Adipocyte (in vitro differentiated cells): ENCODE measurements around the gene SERPINB12.
A peak's percentile ranks its signal among the peaks of the same experiment; 100 is the strongest.

ENCODE experiments used
- DNase-seq: peaks from one replicate; pipeline ENCODE4 v3.0.0-alpha.2; 2015; ENCODE audit warnings: low read depth
- H3K27me3 ChIP-seq: replicated peaks from 2 replicates; pipeline ENCODE4 v1.7.0; 2013; ENCODE audit warnings: mild to moderate bottlenecking, low read length, moderate library complexity; ENCODE audit not compliant: control insufficient read depth, insufficient read depth
- H3K36me3 ChIP-seq: 2 replicates; pipeline ENCODE4 v1.7.0; 2013; ENCODE audit warnings: low read length, mild to moderate bottlenecking, moderate library complexity; ENCODE audit not compliant: control insufficient read depth, insufficient read depth, severe bottlenecking
- H3K4me1 ChIP-seq: 2 replicates; pipeline ENCODE4 v1.7.0; 2013; ENCODE audit warnings: mild to moderate bottlenecking, low read length, moderate library complexity; ENCODE audit not compliant: control insufficient read depth, insufficient read depth
- H3K4me3 ChIP-seq: 2 replicates; pipeline ENCODE4 v1.7.0; 2013; ENCODE audit warnings: mild to moderate bottlenecking, low read length, moderate library complexity
- H3K9ac ChIP-seq: 2 replicates; pipeline ENCODE4 v1.7.0; 2013; ENCODE audit warnings: mild to moderate bottlenecking, low read length, moderate library complexity
- H3K9me3 ChIP-seq: 2 replicates; pipeline ENCODE4 v1.7.0; 2013; ENCODE audit warnings: mild to moderate bottlenecking, low read length, moderate library complexity; ENCODE audit not compliant: control insufficient read depth

The SERPINB12 gene

GRCh38 chr18:63542069-63542468 is at the start of gene SERPINB12:
SERPINB12 (plus strand) TSS chr18:63542369; CDS start chr18:63556160, 13,791 bp downstream.
- H3K9me3 ChIP-seq, result no peaks in the 10 kb centered on the region
- no peak within 1 kb of the TSS for H3K4me3 ChIP-seq
- H3K36me3 ChIP-seq, result no peaks in the 10 kb centered on the region
- H3K4me1 ChIP-seq, result peaks cover 31% of the 10 kb centered on the region
- no peak for DNase-seq
- no peak within 1 kb of the TSS for H3K9ac ChIP-seq
- no peaks in the 10 kb centered on the region for H3K27me3 ChIP-seq

- peaks cover 3% of the 10 kb centered on the region for H3K27me3 ChIP-seq
- H3K4me3 ChIP-seq, result no peak overlapping the region
- DNase-seq, result peak; percentile 50
- no peak overlapping the region for H3K9ac ChIP-seq
- peaks cover 3% of the 10 kb centered on the region for H3K4me1 ChIP-seq
- H3K36me3 ChIP-seq, result no peaks in the 10 kb centered on the region
- H3K9me3 ChIP-seq, result no peaks in the 10 kb centered on the region
Measured at GRCh38 chr18:63492851-63493250, 49.3 kb upstream of the SERPINB12 start.

GRCh38 chr18:63495675-63496074 is 46.5 kb upstream of the SERPINB12 start:
- no peak for DNase-seq
- no peaks in the 10 kb centered on the region for H3K9me3 ChIP-seq
- H3K9ac ChIP-seq, result no peak overlapping the region
- H3K36me3 ChIP-seq, result no peaks in the 10 kb centered on the region
- peaks cover 3% of the 10 kb centered on the region for H3K27me3 ChIP-seq
- no peak overlapping the region for H3K4me3 ChIP-seq
- no peaks in the 10 kb centered on the region for H3K4me1 ChIP-seq

GRCh38 chr18:63505566-63506335 is 36.4 kb upstream of the SERPINB12 start:
- peaks cover 5% of the 10 kb centered on the region for H3K4me1 ChIP-seq
- no peaks in the 10 kb centered on the region for H3K9me3 ChIP-seq
- DNase-seq, result peak; percentile 66
- H3K4me3 ChIP-seq, result no peak overlapping the region
- H3K27me3 ChIP-seq, result peaks cover 14% of the 10 kb centered on the region
- H3K36me3 ChIP-seq, result no peaks in the 10 kb centered on the region
- no peak overlapping the region for H3K9ac ChIP-seq

GRCh38 chr18:63506336-63506646 is 35.9 kb upstream of the SERPINB12 start:
- H3K4me3 ChIP-seq, result no peak overlapping the region
- no peaks in the 10 kb centered on the region for H3K36me3 ChIP-seq
- no peak overlapping the region for H3K9ac ChIP-seq

GRCh38 chr18:63508596-63508995 is 33.6 kb upstream of the SERPINB12 start:
- peaks cover 14% of the 10 kb centered on the region for H3K27me3 ChIP-seq
- H3K9ac ChIP-seq, result no peak overlapping the region
- no peaks in the 10 kb centered on the region for H3K36me3 ChIP-seq
- H3K9me3 ChIP-seq, result no peaks in the 10 kb centered on the region
- peak; percentile 47 for DNase-seq
- H3K4me3 ChIP-seq, result no peak overlapping the region
- peaks cover 5% of the 10 kb centered on the region for H3K4me1 ChIP-seq

More at GRCh38 chr18:63506336-63506646, 35.9 kb upstream of the SERPINB12 start:
- H3K4me1 ChIP-seq, result peaks cover 5% of the 10 kb centered on the region
- no peak for DNase-seq
- peaks cover 16% of the 10 kb centered on the region for H3K27me3 ChIP-seq
- no peaks in the 10 kb centered on the region for H3K9me3 ChIP-seq

- Histone ChIP-seq H3K4me3 (no peak overlapping the region), H3K36me3 (no peaks in the 10 kb centered on the region), H3K9me3 (no peaks in the 10 kb centered on the region), H3K9ac (no peak overlapping the region), H3K27me3 (peaks cover 6% of the 10 kb centered on the region), H3K4me1 (peaks cover 5% of the 10 kb centered on the region)
- peak; percentile 81 for DNase-seq
Measured at GRCh38 chr18:63511285-63511684, 30.9 kb upstream of the SERPINB12 start.

- H3K4me1 ChIP-seq, result no peaks in the 10 kb centered on the region
- no peak overlapping the region for H3K9ac ChIP-seq
- H3K27me3 ChIP-seq, result peaks cover 6% of the 10 kb centered on the region
- no peak overlapping the region for H3K4me3 ChIP-seq
- H3K9me3 ChIP-seq, result no peaks in the 10 kb centered on the region
- no peaks in the 10 kb centered on the region for H3K36me3 ChIP-seq
- no peak for DNase-seq
Measured at GRCh38 chr18:63514326-63514725, 27.8 kb upstream of the SERPINB12 start.

- Histone ChIP-seq H3K4me1 (no peaks in the 10 kb centered on the region), H3K27me3 (peaks cover 6% of the 10 kb centered on the region), H3K36me3 (no peaks in the 10 kb centered on the region), H3K9ac (no peak overlapping the region), H3K9me3 (no peaks in the 10 kb centered on the region), H3K4me3 (no peak overlapping the region)
- DNase-seq, result no peak
Measured at GRCh38 chr18:63514888-63515678, 27.1 kb upstream of the SERPINB12 start.

GRCh38 chr18:63515801-63516200 is 26.4 kb upstream of the SERPINB12 start:
- no peak overlapping the region for H3K9ac ChIP-seq
- no peak overlapping the region for H3K4me3 ChIP-seq
- no peaks in the 10 kb centered on the region for H3K36me3 ChIP-seq
- peaks cover 1% of the 10 kb centered on the region for H3K27me3 ChIP-seq
- DNase-seq, result no peak
- no peaks in the 10 kb centered on the region for H3K9me3 ChIP-seq
- H3K4me1 ChIP-seq, result no peaks in the 10 kb centered on the region

GRCh38 chr18:63518178-63519012 is 23.8 kb upstream of the SERPINB12 start:
- H3K27me3 ChIP-seq, result no peaks in the 10 kb centered on the region
- H3K36me3 ChIP-seq, result no peaks in the 10 kb centered on the region
- DNase-seq, result peak; percentile 94

More at GRCh38 chr18:63518178-63519012, 23.8 kb upstream of the SERPINB12 start:
- Histone ChIP-seq H3K4me3 (no peak overlapping the region), H3K9me3 (no peaks in the 10 kb centered on the region), H3K9ac (no peak overlapping the region), H3K4me1 (no peaks in the 10 kb centered on the region)
